ENCODE data around the gene IL10. TPM values are rescaled to one million over a fixed set of nuclear protein-coding genes. Genes with fewer than 3 reads are reported as not detected.

Gene IL10
- under 1 TPM; 0.26 to 0.61 (median 0.34) TPM for total RNA-seq

- Histone ChIP-seq H3K4me3 (no peak within 1 kb of the TSS), H3K27ac (no peak within 1 kb of the TSS), H3K4me1 (no peaks in the 10 kb centered on the region), H3K27me3 (no peaks in the 10 kb centered on the region), H3K9me3 (no peaks in the 10 kb centered on the region), H3K36me3 (no peaks in the 10 kb centered on the region)
- ATAC-seq (peak in 1 of 2 donors; percentile 21), DNase-seq (peak; percentile 25 to 33)
- intact Hi-C loops (cut with DNase I; ENCODE audit: low total_unique reads) = no loop called here
- TF ChIP-seq, protein P1, sequence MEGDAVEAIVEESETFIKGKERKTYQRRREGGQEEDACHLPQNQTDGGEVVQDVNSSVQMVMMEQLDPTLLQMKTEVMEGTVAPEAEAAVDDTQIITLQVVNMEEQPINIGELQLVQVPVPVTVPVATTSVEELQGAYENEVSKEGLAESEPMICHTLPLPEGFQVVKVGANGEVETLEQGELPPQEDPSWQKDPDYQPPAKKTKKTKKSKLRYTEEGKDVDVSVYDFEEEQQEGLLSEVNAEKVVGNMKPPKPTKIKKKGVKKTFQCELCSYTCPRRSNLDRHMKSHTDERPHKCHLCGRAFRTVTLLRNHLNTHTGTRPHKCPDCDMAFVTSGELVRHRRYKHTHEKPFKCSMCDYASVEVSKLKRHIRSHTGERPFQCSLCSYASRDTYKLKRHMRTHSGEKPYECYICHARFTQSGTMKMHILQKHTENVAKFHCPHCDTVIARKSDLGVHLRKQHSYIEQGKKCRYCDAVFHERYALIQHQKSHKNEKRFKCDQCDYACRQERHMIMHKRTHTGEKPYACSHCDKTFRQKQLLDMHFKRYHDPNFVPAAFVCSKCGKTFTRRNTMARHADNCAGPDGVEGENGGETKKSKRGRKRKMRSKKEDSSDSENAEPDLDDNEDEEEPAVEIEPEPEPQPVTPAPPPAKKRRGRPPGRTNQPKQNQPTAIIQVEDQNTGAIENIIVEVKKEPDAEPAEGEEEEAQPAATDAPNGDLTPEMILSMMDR (IDR thresholded peaks at IDR 0.05 in 4 of 5, conservative IDR thresholded peaks at IDR 0.05 in 1 of 5) = no peak
- TF ChIP-seq POLR2A (IDR thresholded peaks at IDR 0.05) = no peak
- in situ Hi-C loops (cut with MboI; ENCODE audit: low sequenced_read_pairs in 4 of 4) = no loop called here
These were observed at the start of gene IL10 for GRCh38 chr1:206772243-206772937. IL10 (minus strand) TSS chr1:206772494; CDS start chr1:206772435, 59 bp downstream.

- ATAC-seq (no peak), DNase-seq (no peak)
- Histone ChIP-seq H3K4me1 (peaks cover 0 to 6% of the 10 kb centered on the region in 2 donors), H3K27ac (no peak overlapping the region), H3K4me3 (no peak overlapping the region), H3K36me3 (no peaks in the 10 kb centered on the region), H3K9me3 (no peaks in the 10 kb centered on the region), H3K27me3 (no peaks in the 10 kb centered on the region)
- intact Hi-C loops (cut with DNase I; ENCODE audit: low total_unique reads) = no loop called here
- TF ChIP-seq, protein P1 (IDR thresholded peaks at IDR 0.05 in 4 of 5, conservative IDR thresholded peaks at IDR 0.05 in 1 of 5) = no peak
- no peak for TF ChIP-seq POLR2A (IDR thresholded peaks at IDR 0.05)
- in situ Hi-C loops (cut with MboI; ENCODE audit: low sequenced_read_pairs in 4 of 4) = loop anchor here in 1 of 4 donors (25.0 kb wide), 1 partner anchor 159 kb away; no protein-coding TSS in a partner anchor
These were observed 49.2 kb upstream of the IL10 start for GRCh38 chr1:206821493-206821892.

DNA sequence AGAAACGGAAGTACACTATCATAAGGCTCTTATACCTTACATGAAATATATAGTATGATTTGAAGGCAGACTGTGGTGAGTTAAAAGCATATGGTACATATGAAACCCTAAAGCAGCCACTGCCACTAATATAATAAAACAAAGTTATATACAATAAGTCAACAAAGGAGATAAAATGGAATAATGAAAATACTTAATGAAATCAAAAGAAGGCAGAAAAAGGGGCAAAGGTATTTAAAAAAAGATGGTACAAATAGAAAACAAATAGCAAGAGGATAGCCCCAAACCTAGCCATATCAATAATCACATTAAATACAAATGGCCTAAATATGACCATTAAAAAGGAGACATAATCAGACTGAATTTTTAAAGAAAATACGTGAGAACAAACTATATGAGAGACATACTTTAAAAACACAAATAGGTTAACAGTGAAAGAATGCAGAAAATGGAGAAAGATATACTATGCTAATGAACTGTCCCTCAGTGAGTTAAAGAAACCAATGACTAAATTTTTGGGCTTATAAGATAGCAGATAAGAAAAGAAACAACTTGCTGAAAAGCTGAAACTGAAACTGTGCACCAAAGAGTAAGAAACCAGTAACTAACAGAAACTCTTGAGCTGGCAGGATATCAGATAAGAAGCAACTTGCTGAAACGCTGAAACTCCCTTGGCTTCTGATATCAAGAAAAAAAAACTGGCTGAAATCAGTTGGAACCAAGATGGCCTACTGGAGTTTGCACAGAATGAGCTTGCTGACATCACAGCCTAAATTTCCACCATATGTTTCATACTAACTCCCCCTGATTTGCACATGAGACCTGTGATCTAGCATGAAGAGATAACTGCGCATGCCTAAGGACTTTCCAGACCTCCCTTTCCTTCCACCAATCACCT, 44.3 kb upstream of the IL10 start:
- no peaks in the 10 kb centered on the region for H3K9me3 ChIP-seq
- ATAC-seq (no peak), DNase-seq (no peak)
- no peak overlapping the region for H3K4me3 ChIP-seq
- H3K4me1 ChIP-seq = peaks cover 0 to 4% of the 10 kb centered on the region in 2 donors
- intact Hi-C loops (cut with DNase I; ENCODE audit: low total_unique reads) = no loop called here
- H3K36me3 ChIP-seq = no peaks in the 10 kb centered on the region
- no peaks in the 10 kb centered on the region for H3K27me3 ChIP-seq
- no peak overlapping the region for H3K27ac ChIP-seq
- in situ Hi-C loops (cut with MboI; ENCODE audit: low sequenced_read_pairs in 4 of 4) = loop anchor here (10.0 to 25.0 kb wide), 4 partner anchors 82 to 182 kb away; partner anchors contain the start of gene DYRK3 (in 2 of the 4)
- TF ChIP-seq, protein P1 (IDR thresholded peaks at IDR 0.05 in 4 of 5, conservative IDR thresholded peaks at IDR 0.05 in 1 of 5) = no peak
- TF ChIP-seq POLR2A (IDR thresholded peaks at IDR 0.05) = no peak

- DNase-seq = no peak
- Histone ChIP-seq H3K27me3 (no peaks in the 10 kb centered on the region), H3K36me3 (no peaks in the 10 kb centered on the region), H3K4me1 (peaks cover 0 to 4% of the 10 kb centered on the region in 2 donors), H3K9me3 (no peaks in the 10 kb centered on the region), H3K4me3 (no peak overlapping the region), H3K27ac (no peak overlapping the region)
- ATAC-seq = no peak
- intact Hi-C loops (cut with DNase I; ENCODE audit: low total_unique reads) = no loop called here
- TF ChIP-seq, protein P1 (IDR thresholded peaks at IDR 0.05 in 4 of 5, conservative IDR thresholded peaks at IDR 0.05 in 1 of 5) = no peak
- TF ChIP-seq POLR2A (IDR thresholded peaks at IDR 0.05) = no peak
- in situ Hi-C loops (cut with MboI; ENCODE audit: low sequenced_read_pairs in 4 of 4) = loop anchor here (10.0 to 25.0 kb wide), 4 partner anchors 80 to 180 kb away; partner anchors contain the start of gene DYRK3 (in 2 of the 4)
These were observed 42.5 kb upstream of the IL10 start for GRCh38 chr1:206814716-206815341.
